HG02571 (cell line): ENCODE results near the gene GRIN2C.
"Not testable (repeated sequence)": the region's sequence is repeated elsewhere in the genome, so short reads cannot be mapped to it uniquely, and the experiment has no call there.

Source experiments
- ATAC-seq: cut with Tn5 transposase; IDR thresholded peaks from one replicate; pipeline ENCODE4 v1.9.1; 2021; ENCODE audit warnings: mild to moderate bottlenecking, moderate library complexity; ENCODE audit not compliant: unreplicated experiment

GRIN2C gene

DNA sequence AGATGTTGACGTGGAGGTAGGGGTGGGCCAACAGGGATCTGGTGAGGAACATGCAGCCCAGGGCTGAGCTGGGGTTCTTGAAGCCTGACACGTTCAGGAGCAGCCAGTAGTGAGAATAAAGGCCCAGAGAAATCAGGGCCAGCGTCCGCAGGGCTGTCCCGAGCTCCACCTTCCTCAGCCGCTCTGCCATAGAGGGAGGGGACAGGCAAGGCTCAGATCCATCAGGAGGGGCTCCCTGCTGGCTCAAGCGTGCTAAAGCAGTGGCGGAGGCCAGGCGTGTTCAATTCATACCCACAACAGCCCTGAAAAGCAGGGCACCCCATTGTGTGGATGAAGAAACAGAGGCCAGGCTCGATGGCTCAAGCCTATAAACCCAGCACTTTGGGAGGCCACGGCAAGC, 21.4 kb upstream of the GRIN2C start:
- no peak for ATAC-seq

DNA sequence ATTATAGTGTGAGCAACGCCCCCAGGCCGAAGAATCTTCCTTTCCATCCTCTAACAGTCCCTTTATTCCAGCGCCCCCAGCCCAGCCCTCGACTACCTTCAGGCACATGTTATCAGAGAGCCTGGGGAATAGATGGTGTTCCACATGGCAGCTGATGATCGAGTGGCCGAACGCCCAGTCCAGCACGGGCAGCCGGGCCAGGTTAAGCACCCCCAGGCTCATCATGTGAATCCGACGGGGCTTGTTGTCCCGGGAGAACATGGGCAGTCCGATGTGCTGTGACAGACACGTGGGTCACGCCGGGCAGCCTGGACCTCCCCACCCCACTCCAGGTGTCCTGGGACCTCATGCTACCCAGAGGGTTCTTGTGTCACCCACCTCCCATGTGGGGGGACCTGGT, 19.6 kb upstream of the GRIN2C start:
- ATAC-seq: no peak

DNA sequence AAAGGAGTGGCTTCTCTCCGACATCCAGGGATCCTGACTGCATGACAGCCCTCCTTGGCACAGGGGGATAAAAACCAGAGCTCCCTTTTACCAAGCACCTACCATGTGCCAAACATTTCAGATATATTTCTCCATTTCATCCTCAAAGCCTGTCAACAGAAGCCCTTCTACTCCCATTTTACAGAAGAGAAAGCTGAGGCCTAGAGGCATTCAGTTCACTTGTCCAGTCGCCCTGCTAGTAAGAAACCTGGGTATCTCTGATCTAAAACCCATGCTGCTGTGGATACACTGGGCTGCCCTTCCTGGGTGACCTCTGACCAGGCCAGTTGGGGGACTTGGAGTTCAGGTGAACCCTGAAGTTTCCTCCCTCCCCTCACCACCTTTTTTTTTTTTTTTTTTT, 19.0 kb upstream of the GRIN2C start:
- ATAC-seq: no peak

DNA sequence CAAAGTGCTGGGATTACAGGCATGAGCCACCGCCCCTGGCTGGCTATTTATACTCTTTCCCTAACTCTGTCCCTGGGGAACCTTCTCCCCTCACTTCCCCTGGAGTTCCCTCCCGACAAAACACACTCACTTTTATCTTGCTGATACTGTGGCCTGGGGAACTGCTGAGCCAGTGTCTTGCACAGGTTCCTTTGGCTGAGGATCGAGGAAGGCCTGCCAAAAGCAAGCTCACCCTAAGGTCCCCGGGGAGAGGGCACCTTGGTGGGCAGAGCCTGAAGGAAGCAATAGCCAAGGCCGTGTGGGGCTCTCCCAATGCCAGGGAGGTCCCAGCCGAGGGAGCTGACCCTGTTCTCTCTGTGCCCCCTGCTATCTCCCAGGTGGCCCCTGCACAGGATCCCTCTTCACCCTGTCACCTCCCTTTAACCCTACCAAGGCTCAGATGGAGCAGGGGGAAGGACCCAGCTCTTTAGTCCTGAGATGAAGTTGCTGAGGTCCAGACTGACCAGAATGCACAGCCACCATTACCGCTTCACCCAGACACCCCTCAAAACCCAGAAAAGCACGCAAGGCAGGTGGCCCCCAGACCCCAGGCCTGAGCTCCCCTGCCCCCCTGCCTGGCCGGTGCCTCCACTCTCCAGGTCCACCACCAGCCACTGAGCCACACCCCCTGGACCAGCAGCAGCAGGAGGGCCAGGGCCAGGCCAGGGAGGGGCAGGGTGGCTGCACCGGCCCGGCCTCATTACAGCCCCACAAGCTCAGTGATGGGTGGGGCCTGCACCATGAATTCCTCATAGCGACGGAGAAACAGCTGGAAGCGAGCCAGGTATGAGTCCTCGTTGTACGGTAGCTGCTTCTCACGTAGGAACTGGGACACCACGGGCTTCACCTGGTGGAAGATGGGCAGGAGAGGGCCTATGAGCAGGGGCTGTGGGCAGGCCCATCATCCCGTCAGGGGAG, 18.2 kb upstream of the GRIN2C start:
- ATAC-seq: no peak

DNA sequence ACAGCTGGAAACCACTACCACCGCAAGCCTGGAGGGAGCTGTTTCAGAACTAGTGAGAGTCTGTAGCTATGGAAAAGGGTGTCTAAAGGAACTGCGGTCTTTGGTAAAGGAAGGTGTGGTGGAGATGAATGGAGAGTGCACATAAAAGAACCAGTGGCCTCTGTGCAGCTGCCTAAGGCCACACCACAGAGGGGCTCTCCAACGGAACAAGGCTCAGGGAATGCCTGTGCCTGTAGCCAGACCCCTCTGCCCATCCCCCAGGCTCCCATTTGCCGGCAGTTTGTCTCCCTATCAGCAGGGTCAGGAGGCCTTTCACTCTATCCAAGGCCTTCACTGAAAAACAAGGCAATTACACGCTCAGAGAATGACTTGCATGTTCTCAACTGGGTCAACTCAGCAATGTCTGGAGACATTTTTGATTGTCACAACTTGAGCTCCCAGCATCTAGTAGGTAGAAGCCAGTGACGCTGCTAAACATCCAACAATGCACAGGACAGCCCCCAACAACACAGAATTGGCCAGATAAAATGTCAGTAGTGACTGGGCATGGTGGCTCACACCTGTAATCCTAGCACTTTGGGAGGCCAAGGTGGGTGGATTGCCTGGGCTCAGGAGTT, 16.4 kb upstream of the GRIN2C start:
- ATAC-seq: no peak

DNA sequence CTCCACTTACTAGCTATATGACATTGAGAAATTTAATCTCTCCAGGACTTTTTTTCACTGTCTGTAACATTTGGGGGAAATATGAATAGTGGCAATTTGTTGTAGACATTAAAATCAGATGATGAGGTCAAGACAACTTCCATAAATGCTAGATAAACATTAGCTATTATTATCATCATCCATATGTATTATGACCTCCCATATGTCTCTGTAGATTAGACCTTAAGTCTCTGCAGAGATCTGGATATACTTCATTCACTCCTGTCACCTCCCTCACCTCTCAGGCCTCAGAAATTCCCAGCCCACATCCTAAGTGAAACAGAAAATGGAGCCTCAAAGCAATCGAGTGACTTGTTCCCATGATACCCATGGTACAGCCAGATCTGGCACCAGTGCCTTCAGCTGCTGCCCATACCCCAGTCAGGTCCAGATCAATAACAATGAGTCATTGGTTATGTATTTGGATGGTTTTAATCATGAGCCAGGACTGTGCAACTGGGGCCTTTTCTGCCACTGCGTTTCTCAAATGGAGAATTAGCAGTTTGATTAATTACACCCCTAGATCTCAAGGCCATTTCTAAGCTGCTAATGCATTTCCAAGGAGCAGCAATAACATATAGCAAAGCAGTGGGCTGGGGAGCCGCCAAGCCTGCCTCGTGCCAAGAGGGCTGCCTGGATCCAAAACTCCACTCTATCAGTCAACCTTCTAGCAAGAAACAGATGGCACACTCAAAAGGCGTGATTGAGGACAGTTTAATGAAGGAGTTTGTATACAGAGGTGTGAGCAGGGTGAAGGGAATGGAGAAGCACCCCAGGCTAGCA, 15.7 kb upstream of the GRIN2C start:
- ATAC-seq: no peak

DNA sequence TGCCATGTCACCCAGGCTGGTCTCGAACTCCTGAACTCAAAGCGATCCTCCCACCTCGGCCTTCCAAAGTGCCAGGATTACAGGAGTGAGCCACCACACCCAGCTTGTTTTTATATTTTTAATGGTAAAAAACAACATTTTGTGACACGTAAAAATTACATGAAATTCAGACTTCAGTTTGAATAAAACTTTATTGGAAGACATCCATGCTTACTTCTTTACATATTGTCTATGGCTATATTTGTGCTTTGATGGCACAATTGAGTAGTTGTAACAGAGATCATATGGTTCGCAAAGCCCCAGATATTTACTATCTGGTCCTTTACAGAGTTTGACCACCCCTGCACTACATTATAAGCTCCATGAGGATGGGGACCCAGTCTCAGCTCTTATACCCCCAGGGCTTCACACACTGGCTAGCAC, 14.9 kb upstream of the GRIN2C start:
- ATAC-seq: no peak

DNA sequence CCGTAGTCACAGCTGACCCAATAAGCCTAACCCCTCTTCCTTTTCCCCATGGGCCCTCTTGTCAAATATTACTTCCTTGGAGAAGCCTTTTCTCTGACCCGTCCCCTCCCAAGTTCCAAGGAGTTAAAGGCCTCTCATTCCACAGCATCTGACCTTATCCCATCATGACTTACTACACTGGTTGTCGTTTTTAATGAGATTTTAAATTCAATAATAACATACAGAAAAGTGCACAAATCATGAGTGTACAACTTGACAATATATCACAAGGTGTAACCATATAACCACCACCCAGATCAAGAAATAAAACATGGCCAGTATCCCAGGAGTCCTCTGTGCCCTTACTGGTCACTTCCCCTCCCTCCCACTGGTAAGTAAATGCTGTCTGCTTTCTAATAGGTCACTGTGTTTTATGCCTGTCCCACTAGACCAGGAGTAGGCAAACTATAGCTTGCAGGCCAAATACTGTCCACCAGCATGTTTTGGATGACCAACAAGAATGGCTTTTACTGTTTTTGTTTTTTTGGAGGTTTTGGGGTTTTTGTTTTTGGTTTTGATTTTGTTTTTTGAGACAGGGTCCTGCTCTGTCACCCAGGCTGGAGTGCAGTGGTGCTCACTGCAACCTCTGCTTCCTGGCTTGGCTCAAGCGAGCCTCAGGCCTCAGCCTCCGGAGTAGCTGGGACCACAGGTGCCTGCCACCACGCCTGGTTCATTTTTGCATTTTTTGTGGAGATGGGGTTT, 14.4 kb upstream of the GRIN2C start:
- ATAC-seq: no peak

DNA sequence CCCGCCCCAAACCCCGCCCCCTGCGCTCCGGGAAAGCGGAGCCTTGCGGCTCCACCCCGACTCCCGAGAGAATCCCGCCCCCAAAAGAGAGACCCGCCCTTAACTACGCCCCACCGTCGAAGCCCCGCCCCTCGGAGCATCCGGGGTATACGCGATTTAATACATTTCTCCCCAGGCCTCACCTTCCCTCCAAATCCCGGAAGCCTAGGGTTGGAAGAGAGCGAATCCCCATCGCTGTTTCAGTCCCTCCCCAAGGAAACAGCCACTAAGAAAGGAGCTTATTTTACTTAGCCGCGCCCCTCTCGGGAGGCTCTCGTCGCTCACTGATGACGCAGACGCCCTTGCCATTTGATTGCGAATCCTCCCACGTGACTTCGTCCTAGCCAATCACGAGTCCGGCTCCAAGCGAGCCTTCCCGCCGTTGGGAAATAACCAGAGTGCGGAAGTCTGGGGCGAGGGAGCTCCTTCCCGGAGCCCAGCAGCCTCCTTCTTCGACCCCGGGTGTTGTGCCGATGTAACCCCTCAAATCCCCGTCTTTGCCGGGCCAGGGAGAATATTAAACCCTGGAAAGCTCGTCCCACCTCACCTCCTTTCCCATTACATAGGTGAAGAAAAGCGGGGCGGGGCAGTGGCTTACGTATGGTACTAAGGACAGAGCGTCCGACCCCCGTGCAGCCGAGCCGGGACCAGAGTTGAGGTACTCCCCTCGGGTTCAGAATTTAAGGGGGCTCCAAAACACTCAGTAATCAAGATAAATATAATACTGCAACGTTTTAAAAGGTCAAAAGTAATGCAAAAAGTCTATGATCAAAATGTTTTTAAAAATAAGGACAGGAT, 13.6 kb upstream of the GRIN2C start:
- peak; percentile 91 for ATAC-seq

DNA sequence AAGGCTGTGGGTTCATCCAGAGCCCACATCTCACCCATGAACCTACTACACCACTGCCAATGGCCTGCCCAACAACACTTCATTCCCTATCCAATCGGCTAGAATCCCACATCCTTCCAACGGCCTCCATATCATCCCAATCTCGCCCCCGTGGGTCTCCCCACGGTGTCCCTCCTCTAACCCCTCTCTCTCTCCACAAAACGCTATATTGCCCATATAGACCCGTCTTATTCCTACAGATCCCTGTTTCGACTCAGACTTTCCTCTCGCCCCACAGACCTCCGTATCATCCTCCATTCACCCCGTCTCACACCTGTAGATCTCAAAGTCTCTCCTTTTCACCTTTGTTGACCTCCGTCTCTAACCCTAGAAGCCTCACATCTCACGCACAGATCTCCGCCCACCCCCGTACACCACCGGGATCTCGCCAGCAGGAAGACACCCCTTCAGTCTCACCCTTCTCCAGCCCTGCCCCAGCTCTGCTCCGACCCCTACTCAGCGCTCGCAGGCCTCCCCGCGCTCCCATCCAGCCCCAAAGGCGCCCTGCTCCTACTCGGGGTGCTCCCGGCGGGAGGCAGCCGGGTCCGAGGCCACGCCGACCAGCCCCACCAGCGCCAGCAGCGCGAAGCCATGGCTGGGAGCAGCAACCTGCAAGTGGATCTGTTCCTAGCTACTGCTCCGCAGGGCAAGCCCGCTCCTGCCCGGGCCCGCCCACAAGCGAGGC, 12.8 kb upstream of the GRIN2C start, which contains the start of gene FDXR:
Gene FDXR (minus strand): TSS at position 682 of the 724 bp plus-strand sequence. CDS start 50 bp downstream, at position 632.
- peak; percentile 16 for ATAC-seq

DNA sequence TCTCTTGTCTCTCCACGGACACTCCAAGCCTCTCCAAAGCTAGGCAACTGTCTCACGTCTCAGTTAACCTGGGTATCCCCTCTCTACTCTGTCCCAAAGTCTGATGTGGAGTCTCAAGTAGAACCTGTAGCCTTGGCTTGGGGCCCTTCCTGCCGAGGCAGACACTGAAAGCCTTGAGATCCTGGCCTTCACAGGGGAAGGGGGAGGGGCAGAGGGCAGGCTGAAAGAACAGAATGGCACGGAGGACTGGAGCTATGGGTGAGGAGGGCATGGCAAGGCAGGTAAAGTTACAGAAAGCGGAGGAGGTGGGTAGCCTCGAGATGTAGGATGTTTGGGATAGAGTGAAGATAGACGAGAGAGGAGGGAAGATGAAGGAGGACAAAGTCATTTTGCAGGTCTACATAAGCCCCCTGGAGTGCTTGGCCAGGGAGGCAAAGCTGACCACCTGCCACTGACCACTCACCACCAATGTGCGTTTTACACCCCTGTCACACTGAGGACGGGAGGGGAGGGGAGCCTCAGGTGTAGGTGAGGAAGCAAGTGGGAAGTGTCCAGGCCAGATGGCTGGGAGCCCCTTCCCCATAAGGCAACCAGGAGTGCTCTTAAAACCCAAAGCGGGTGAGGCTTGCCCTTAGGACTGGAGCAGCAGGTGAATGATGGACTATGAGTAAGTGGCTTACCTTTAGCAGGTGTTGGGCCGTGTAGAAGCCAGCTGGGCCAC, 11.8 kb upstream of the GRIN2C start:
- ATAC-seq: no peak

DNA sequence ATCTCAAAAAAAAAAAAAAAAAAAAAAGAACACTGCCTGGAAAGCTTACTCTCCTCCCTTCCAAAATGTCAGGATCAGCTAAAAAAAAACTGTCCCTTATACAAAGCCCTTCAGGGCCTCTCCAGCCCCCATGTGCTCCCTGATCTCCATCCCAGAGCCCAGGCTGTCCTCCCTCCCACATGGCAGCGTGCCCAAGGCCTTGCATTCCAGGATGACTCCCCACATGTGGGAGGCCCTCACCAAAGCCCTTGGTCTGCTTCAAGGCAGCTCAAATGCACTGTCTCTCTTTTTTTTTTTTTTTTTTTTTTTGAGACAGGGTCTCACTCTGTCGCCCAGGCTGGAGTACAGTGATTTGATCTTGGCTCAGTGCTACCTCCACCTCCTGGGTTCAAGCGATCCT, 10.8 kb upstream of the GRIN2C start:
- no peak for ATAC-seq

DNA sequence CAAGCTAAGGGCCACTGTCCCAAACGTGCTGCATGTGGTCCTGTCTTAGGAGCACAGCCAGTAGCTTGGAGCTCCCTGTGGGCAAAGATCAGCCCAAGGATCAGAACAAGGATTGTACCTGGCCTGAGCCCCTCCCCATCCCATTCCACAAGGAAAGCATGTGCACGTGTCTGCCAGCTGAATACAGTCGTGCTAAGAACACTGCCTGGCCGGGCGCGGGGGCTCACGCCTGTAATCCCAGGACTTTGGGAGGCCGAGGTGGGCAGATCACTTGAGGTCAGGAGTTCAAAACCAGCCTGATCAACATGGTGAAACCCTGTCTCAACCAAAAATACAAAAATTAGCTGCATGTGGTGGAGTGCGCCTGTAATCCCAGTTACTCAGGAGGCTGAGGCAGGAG, 10.3 kb upstream of the GRIN2C start:
- ATAC-seq: not testable (repeated sequence)

DNA sequence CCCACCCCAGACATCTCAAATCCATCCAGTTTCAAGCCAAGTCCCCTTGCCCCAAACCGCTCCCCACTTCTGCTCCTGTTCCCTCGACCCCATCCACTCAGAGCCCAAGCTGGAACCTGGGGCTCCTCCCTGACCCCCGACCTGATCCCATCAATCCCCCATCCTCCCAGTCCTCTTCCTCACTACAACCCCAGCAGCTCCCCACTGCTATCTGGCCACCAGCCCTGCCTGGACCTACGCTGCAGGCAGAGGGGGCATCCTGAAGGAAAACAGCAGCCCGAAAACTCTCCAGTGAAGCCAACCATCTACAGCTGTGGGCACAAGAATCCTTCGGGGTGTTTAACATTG, 9.2 kb upstream of the GRIN2C start:
- no peak for ATAC-seq

DNA sequence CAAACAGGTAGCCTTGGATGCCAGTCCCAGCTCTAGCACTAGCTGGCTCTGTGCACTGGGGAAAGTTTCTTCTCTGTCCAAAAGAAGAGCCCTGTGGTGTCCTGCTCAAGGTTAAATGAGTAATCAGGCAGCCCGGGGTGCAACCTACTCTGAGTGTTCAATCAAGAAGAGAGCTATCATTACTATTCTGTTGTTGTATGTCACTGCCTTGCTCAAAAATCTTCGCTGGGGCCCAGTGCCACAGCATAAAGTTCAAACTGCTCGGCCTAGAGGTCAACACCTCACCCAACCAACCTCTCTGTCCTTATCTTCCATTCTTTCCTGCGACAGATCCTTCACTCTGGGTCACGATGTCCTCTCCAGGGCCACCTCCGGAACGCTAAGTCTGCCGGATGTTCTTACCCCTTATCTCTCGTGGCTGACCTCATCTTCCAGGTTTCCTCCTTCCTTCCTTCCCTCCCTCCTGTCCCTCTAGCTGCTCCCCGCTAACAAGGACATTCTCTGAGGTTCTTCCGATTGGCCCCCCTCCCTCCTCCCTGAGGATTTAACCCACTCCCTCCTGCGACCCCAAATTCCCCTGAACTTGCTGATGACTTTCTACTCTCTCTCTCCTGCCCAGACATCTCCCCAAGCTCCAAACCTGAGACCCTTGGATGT, 8.7 kb upstream of the GRIN2C start:
- ATAC-seq: no peak

DNA sequence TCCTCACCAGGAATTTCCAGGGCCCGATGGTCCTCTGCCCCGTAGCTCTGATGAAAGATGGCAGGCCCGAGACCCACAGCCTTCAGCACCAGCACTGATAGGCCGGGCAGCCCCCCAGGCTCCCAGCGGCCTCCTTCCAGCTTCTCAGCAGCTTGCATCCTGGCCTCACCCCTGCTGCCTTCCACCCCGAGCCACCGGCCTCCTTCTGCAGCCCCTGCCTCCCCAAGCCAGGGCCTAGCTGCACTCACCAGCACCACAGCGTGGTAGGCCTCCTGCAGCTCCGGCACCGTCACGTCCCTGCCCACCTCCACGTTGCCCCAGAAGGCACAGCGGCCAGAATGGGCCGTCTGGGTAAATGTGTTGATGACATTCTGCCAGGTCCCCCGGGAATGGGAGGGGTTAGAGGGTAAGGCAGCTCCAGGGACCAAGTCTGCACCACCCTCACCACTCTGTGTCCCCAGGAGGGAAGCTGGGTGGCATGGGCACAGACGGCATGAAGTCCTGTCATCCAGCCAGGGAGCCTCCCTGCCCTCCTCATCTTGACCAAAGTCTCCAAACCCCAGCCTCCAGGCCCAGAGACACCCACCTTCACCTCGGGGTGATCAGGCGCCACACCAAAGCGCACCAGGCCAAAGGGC, 6.6 kb upstream of the GRIN2C start:
- ATAC-seq: no peak

DNA sequence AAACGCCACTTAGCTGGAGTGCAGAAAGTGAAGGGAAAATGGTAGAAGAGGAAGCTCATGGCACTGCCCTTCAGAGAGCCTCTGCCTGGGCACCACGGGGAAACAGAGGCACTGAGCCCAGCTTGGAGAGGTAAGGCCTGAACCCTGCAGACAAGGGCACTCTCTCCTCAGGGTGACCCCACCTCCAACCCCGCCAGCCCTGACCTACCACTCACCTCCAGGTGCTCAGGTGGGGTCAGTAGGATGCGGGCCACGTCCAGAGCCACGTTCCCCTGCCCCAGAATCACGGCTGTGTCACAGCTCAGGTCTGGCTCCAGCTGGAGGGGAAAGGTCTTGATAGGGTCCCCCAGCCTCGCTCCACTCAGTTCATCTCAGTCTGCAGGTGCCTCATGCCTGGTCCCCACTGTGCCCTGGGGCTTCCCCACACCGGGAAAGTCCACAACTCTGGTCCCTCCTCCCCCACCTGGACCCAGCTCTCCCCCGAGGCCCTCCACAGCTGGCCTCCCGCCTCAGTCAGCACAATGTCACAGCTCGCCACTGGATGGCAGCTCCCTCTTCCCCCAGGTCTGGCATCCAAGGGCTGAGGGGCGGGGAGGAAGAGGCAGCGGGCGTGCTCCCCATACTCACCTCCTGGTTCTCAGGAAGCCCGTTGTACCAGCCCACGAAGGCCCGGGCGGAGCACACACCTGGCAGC, 6.0 kb upstream of the GRIN2C start:
- no peak for ATAC-seq
